GM12865 (cell line): Measurements from ENCODE around the gene STMND1.

Experiments used
- DNase-seq: peaks from one replicate; pipeline ENCODE4 v3.0.0; 2010; ENCODE audit warnings: low read depth
- H3K4me3 ChIP-seq: 2 replicates; pipeline ENCODE4 v1.5.1; 2011; ENCODE audit warnings: mild to moderate bottlenecking, low read depth, low read length, control low read depth
- CTCF ChIP-seq: IDR thresholded peaks from 2 replicates; pipeline ENCODE4 v1.5.1; 2011; ENCODE audit warnings: low read length, control low read depth, low read depth, inconsistent platforms; ENCODE audit not compliant: insufficient read depth; ENCODE audit errors: missing control alignments

The STMND1 gene

GRCh38 chr6:17107863-17108262, 6.0 kb downstream of the STMND1 start:
- TF ChIP-seq CTCF, result no peak
- H3K4me3 ChIP-seq, result no peak overlapping the region
- DNase-seq, result no peak

GRCh38 chr6:17115251-17116116, 13.6 kb downstream of the STMND1 start:
- H3K4me3 ChIP-seq, result no peak overlapping the region
- no peak for TF ChIP-seq CTCF
- DNase-seq, result no peak

GRCh38 chr6:17116117-17116440, 14.2 kb downstream of the STMND1 start:
- DNase-seq, result no peak
- H3K4me3 ChIP-seq, result no peak overlapping the region
- no peak for TF ChIP-seq CTCF

GRCh38 chr6:17120019-17120418, 18.2 kb downstream of the STMND1 start:
- no peak for TF ChIP-seq CTCF
- DNase-seq, result no peak
- no peak overlapping the region for H3K4me3 ChIP-seq

- DNase-seq, result no peak
Observed at GRCh38 chr6:17125407-17125806, 23.6 kb downstream of the STMND1 start.

GRCh38 chr6:17130786-17131185, 28.9 kb downstream of the STMND1 start:
- DNase-seq, result no peak
- TF ChIP-seq CTCF, result no peak

More at GRCh38 chr6:17125407-17125806, 23.6 kb downstream of the STMND1 start:
- TF ChIP-seq CTCF, result no peak
- H3K4me3 ChIP-seq, result no peak overlapping the region

GRCh38 chr6:17132967-17133366, 31.1 kb downstream of the STMND1 start:
- DNase-seq, result no peak
- H3K4me3 ChIP-seq, result no peak overlapping the region
- TF ChIP-seq CTCF, result no peak

More at GRCh38 chr6:17130786-17131185, 28.9 kb downstream of the STMND1 start:
- H3K4me3 ChIP-seq, result no peak overlapping the region
